ENCODE results near the gene ACTL7A.
"Not testable (repeated sequence)": the region's sequence is repeated elsewhere in the genome, so short reads cannot be mapped to it uniquely, and the experiment has no call there.

Gene ACTL7A

GRCh38 chr9:108882052-108882888 lies 20.2 kb downstream of the ACTL7A start:
- DNase-seq = no peak

- no peak for DNase-seq
Observed at GRCh38 chr9:108883085-108883484, 21.0 kb downstream of the ACTL7A start.

GRCh38 chr9:108884701-108885100 lies 22.6 kb downstream of the ACTL7A start:
- no peak for DNase-seq

- DNase-seq = peak; percentile 68
Observed at GRCh38 chr9:108885643-108886348, 23.7 kb downstream of the ACTL7A start.

GRCh38 chr9:108886594-108887271 lies 24.7 kb downstream of the ACTL7A start:
- not testable (repeated sequence) for DNase-seq

- DNase-seq = no peak
Observed at GRCh38 chr9:108889649-108890067, 27.6 kb downstream of the ACTL7A start.

GRCh38 chr9:108894225-108894997 lies 32.3 kb downstream of the ACTL7A start:
- DNase-seq = no peak

GRCh38 chr9:108897324-108898096 lies 35.4 kb downstream of the ACTL7A start:
- no peak for DNase-seq

GRCh38 chr9:108899023-108899695 lies 37.1 kb downstream of the ACTL7A start:
- not testable (repeated sequence) for DNase-seq

- no peak for DNase-seq
Observed at GRCh38 chr9:108900176-108900575, 38.1 kb downstream of the ACTL7A start.

- DNase-seq = no peak
Observed at GRCh38 chr9:108903420-108904103, 41.5 kb downstream of the ACTL7A start.

GRCh38 chr9:108904161-108904560 lies 42.1 kb downstream of the ACTL7A start:
- DNase-seq = no peak

GRCh38 chr9:108905494-108905893 lies 43.4 kb downstream of the ACTL7A start:
- DNase-seq = no peak

GRCh38 chr9:108910402-108910801 lies 48.3 kb downstream of the ACTL7A start:
- DNase-seq = no peak

GRCh38 chr9:108910914-108911313 lies 48.8 kb downstream of the ACTL7A start:
- DNase-seq = no peak

GRCh38 chr9:108911820-108912219 lies 49.8 kb downstream of the ACTL7A start:
- no peak for DNase-seq
